ENCODE measurements around the gene BAHCC1.

BAHCC1 gene

GRCh38 chr17:81399481-81400153, 4.4 kb downstream of the BAHCC1 start:
- TF ChIP-seq CTCF (IDR thresholded peaks at IDR 0.05; ENCODE audit: extremely low read depth, insufficient read depth, missing control alignments): no peak
- peak; percentile 74 for DNase-seq (ENCODE audit: low spot score)
- in situ Hi-C loops (cut with MboI; ENCODE audit: low pct_unique_long_range_greater_than_20kb, low sequenced_read_pairs, unreplicated experiment): no loop called here

GRCh38 chr17:81400154-81400977, 5.1 kb downstream of the BAHCC1 start:
- DNase-seq (ENCODE audit: low spot score): no peak
- no peak for TF ChIP-seq CTCF (IDR thresholded peaks at IDR 0.05; ENCODE audit: extremely low read depth, insufficient read depth, missing control alignments)
- in situ Hi-C loops (cut with MboI; ENCODE audit: low pct_unique_long_range_greater_than_20kb, low sequenced_read_pairs, unreplicated experiment): no loop called here

- no peak for DNase-seq (ENCODE audit: low spot score)
- TF ChIP-seq CTCF (IDR thresholded peaks at IDR 0.05; ENCODE audit: extremely low read depth, insufficient read depth, missing control alignments): no peak
- in situ Hi-C loops (cut with MboI; ENCODE audit: low pct_unique_long_range_greater_than_20kb, low sequenced_read_pairs, unreplicated experiment): no loop called here
These were observed 5.9 kb downstream of the BAHCC1 start for GRCh38 chr17:81400996-81401722.

- no peak for DNase-seq (ENCODE audit: low spot score)
- in situ Hi-C loops (cut with MboI; ENCODE audit: low pct_unique_long_range_greater_than_20kb, low sequenced_read_pairs, unreplicated experiment): no loop called here
- peak; percentile 36 for TF ChIP-seq CTCF (IDR thresholded peaks at IDR 0.05; ENCODE audit: extremely low read depth, insufficient read depth, missing control alignments)
These were observed 6.7 kb downstream of the BAHCC1 start for GRCh38 chr17:81401723-81402529.

GRCh38 chr17:81402530-81402941, 7.3 kb downstream of the BAHCC1 start:
- DNase-seq (ENCODE audit: low spot score): no peak
- in situ Hi-C loops (cut with MboI; ENCODE audit: low pct_unique_long_range_greater_than_20kb, low sequenced_read_pairs, unreplicated experiment): no loop called here
- TF ChIP-seq CTCF (IDR thresholded peaks at IDR 0.05; ENCODE audit: extremely low read depth, insufficient read depth, missing control alignments): no peak

GRCh38 chr17:81402981-81403467, 7.8 kb downstream of the BAHCC1 start:
- in situ Hi-C loops (cut with MboI; ENCODE audit: low pct_unique_long_range_greater_than_20kb, low sequenced_read_pairs, unreplicated experiment): no loop called here
- no peak for TF ChIP-seq CTCF (IDR thresholded peaks at IDR 0.05; ENCODE audit: extremely low read depth, insufficient read depth, missing control alignments)
- DNase-seq (ENCODE audit: low spot score): no peak

Measured in GM13977 (cell line).